Measurements from ENCODE around the gene LBX1.
A peak's percentile ranks its signal among the peaks of the same experiment; 100 is the strongest.

LBX1 gene, protein sequence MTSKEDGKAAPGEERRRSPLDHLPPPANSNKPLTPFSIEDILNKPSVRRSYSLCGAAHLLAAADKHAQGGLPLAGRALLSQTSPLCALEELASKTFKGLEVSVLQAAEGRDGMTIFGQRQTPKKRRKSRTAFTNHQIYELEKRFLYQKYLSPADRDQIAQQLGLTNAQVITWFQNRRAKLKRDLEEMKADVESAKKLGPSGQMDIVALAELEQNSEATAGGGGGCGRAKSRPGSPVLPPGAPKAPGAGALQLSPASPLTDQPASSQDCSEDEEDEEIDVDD

GRCh38 chr10:101229266-101230182 lies at the start of gene LBX1:
LBX1 (minus strand) TSS chr10:101229463; CDS start chr10:101228815, 648 bp downstream.
- no peak for DNase-seq

DNA sequence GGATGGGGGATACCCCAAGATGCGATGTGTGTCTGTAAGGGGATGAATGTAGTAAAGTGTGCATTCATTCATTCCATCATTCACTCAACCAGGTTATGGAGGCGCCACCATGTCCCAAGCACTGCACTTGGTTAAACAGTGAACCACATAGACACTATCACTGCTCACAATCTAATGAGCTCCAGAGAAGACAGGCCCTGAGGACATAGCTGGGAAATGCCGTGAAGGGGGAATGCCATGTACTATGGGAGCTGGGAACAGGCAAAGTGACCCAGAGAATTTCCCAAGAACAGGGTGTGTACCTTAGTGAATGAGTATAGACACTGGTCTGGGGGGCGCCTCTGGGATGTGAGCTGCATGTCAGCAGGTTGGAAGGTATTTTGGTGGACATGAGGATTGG lies 44.5 kb upstream of the LBX1 start:
- DNase-seq = no peak

DNA sequence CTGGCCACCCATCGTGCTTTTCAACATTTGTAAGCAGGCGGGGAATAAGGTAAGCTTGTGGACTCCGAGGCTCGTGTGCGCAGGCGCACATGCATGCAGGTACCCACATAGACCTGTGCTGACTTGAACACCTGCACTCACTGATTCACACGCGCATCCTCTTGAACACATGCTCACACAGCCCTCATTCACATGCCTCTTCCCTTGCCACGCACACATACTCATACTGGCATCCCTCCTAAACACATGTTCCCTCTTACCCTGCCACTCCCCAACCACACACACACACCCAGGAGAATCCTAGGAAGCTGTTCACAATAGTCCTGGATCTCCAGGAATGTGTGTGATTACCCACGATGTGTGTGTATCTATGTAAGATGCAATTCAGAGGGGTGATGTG lies 44.1 kb upstream of the LBX1 start:
- no peak for DNase-seq

- DNase-seq = peak in 43 of 56 donors; percentile 1 to 72 (median 37)
Observed at GRCh38 chr10:101272229-101272868, 43.1 kb upstream of the LBX1 start.

- no peak for DNase-seq
Observed at GRCh38 chr10:101270763-101271162, 41.5 kb upstream of the LBX1 start.

GRCh38 chr10:101267776-101268175 lies 38.5 kb upstream of the LBX1 start:
- no peak for DNase-seq

GRCh38 chr10:101267290-101267680 lies 38.0 kb upstream of the LBX1 start:
- no peak for DNase-seq

DNA sequence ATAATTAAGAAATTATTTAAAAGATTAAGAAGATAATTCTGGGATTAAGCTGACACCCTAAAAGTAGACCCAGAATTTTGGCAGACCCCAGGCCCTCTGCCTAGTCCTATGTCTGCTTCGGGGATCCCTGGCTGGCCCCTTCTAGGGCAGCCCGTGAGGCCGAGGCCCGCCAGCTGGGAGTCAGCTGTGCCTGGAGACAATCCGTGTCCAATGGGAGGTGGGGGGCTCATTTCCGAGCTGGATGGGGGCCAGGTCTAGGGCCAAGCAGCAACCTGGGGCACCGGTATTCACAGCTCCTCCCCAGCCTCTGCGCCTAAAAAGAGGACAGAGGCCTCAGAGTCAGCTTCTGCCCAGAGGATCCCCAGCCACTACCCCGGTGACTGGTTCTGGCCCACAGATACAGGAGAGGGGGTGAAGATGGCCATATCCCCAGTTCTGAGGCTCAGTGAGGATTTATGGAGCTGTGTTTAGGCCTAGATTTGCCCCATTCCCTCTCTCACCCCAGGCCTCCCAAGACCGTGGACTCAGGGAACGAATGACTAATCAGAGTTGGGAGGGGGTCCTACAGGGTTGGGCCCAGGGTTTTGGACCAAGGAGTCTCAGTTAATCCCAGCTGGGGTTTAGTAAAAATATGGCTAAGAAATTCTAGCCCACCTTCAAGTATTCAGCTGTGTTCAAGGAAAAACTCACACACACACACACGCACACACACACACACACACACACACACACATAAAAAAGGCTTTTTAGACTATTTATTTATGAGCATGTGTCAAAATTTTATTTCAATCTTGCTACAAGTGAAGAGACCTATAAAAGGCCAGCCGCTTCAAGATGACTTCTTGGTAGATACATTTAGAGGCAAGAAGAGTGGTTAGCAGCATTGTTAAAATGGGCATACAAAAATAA lies 37.4 kb upstream of the LBX1 start:
- DNase-seq = no peak

DNA sequence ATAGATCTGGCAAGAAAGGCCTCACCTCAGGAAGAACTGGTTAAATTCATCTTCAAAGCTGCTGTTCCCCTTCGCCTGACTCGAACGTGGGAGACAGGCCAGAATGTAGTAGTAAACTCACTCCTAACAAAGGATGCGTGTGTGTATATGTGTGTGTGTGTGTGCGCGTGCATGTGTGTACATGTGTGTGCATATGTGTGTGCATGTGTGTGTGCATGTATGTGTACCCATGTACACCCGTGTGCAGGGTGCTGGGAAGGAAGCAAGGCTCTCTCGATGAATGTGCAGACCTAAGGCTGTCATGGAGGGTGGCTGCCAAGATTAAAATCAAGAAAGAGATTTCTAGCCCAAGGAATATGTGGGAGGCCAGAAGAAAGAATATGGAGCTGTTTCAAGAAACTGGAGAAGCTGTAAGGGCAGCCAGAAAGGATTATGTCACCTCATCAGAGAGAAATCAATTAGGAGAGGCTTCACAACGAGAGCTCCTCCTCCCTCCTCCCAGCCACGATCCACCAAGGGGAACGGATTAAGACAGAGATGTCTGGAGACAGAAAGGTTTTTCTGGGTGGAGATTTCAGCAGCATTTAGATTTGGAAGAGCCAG lies 34.0 kb upstream of the LBX1 start:
- DNase-seq = peak in 1 of 56 donors; percentile 6

DNA sequence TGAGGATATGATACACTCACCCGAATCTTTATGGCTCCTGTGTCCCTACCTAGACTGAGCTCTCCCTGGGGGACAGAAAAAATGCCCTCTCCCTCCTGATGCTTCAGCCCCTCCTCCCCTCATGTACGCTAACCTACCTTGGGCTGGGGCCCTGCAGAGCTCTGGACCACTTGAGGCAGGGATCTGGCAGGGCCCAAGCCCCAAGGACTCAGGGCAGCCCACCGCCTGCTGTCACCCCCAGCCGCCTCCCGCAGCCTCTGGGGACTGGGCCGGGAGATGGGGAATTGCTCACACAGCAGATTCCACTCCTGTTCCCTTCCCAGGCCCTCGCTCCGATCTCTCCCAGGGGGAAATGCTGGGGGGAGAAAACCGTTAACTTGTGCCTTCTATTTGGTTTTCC lies 32.9 kb upstream of the LBX1 start:
- no peak for DNase-seq

- DNase-seq = no peak
Observed at GRCh38 chr10:101261702-101262101, 32.4 kb upstream of the LBX1 start.

GRCh38 chr10:101260764-101261481 lies 31.7 kb upstream of the LBX1 start:
- DNase-seq = no peak

GRCh38 chr10:101258179-101258885 lies 29.1 kb upstream of the LBX1 start:
- no peak for DNase-seq

GRCh38 chr10:101257491-101257890 lies 28.2 kb upstream of the LBX1 start:
- DNase-seq = no peak

DNA sequence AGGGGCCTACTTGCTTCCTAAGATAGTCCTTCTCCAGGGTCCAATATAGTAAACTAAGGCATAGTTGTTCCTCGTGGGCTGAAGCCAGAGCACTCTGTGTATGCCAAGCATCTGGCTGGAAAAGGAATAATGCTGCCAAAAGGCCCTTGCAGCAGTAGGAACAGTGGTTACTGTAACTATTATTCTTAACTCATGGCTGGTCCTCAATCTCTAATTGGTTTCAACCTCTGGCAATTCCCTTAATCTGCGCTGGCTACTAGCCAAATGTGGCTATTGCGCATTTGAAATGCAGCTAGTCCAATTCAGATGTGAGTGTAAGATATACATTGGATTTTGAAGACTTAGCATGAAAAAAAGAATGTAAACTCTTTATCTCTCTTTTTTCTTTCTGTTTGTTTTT lies 27.8 kb upstream of the LBX1 start:
- DNase-seq = no peak

- no peak for DNase-seq
Observed at GRCh38 chr10:101256387-101256786, 27.1 kb upstream of the LBX1 start.

DNA sequence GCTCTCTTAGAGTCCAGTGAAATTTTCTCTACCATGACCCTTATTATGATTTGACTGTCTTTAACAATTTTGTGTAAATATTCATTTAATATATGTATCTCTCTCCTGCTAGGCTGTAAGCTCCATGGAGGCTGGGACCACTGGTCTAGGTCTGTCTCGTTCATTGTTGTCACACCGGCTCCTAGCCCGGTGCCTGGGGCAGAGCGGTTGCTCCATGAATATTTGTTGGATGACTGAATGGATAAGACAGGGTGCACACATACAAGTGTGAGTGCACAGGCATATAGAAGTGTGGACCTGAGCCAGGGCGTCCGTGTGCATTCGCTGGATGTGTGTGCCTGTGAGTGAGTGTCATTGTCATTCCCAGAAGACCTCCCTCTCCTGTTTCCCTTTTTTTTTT lies 20.9 kb upstream of the LBX1 start:
- DNase-seq = no peak

DNA sequence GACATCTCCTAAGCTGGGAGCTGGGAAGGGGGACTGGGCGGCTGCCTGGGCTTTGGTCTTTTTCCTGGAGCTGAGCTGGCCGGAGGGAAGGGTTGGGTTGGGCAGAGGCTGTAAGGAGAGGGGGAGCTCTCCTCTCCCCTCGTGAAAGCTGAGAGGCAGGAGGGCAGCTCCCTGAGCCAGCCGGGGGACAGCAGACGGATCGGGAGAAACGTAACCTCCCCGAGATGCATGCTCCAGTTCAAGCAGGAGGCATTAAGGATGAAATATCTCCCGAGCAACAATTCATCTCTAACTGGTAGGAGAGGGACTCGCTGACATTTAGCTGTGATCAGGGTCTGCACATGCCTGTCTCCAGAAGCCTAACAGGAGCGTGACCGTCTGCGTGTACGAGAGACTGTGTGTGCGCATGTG lies 19.9 kb upstream of the LBX1 start:
- DNase-seq = no peak

DNA sequence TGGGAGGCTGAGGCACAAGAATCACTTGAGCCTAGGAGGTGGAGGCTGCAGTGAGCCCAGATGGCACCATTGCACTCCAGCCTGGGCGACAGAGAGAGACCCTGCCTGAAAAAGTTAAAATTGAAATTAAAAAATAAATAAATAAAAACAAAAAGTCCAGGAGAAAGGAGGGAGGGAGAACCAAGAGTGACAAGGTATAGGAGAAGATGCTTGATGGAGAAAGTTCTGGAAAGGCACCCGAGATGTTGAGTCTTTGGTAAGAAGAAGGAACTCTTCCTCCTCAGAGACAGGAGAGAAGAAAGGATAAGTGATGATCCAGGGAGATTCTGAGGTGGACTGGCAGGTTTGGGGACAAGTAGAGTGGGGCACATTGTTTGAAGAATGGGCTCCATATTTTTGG lies 17.4 kb upstream of the LBX1 start:
- no peak for DNase-seq

Measured in nucleus accumbens (tissue), 56 donors.